Breast epithelium (tissue), 4 donors: Measurements from ENCODE around the gene MED8. TPM values are rescaled to one million over a fixed set of nuclear protein-coding genes. Genes with fewer than 3 reads are reported as not detected.
"Not testable (repeated sequence)": the region's sequence is repeated elsewhere in the genome, so short reads cannot be mapped to it uniquely, and the experiment has no call there.

Experiments
- DNase-seq, 2 donors: peaks; one replicate each; pipeline ENCODE4 v3.0.0-alpha.2; 2019; ENCODE audit warnings: low spot score in 2 of 2
- H3K27ac ChIP-seq, 2 donors: fragments of 200-600 bp; sonication (generic) in 1 of 2; one replicate each; pipeline ENCODE4 v1.5.1; 2016 to 2019; ENCODE audit warnings: mild to moderate bottlenecking in 1 of 2
- H3K27me3 ChIP-seq, 2 donors: fragments of 200-600 bp; sonication (generic) in 1 of 2; one replicate each; pipeline versions ENCODE4 v1.5.1 to v1.6.0; 2017 to 2019; ENCODE audit warnings: control low read depth in 1 of 2, mild to moderate bottlenecking in 1 of 2
- H3K36me3 ChIP-seq: fragments of 200-600 bp; one replicate; pipeline ENCODE4 v1.5.1; 2019
- H3K4me1 ChIP-seq, 2 donors: fragments of 200-600 bp; sonication (generic); one replicate each; pipeline ENCODE4 v1.5.1; 2016 to 2019; ENCODE audit warnings: control low read depth in 1 of 2
- H3K4me3 ChIP-seq, 3 donors: fragments of 200-600 bp; sonication (generic); 1 replicate in 2 of 3; 2 replicates in 1 of 3; pipeline ENCODE4 v1.5.1; 2016 to 2019; ENCODE audit warnings: mild to moderate bottlenecking in 3 of 3, moderate library complexity in 2 of 3
- H3K9me3 ChIP-seq, 2 donors: fragments of 200-600 bp; sonication (generic) in 1 of 2; one replicate each; pipeline ENCODE4 v1.5.1; 2016 to 2019; ENCODE audit warnings: control low read depth in 1 of 2
- POLR2A ChIP-seq: fragments of 450-650 bp; IDR thresholded peaks from one replicate; pipeline ENCODE4 v1.6.1; 2016; ENCODE audit warnings: antibody characterized with exemption, mild to moderate bottlenecking, moderate library complexity
- POLR2AphosphoS5 ChIP-seq, 3 donors: sonication (generic); formaldehyde crosslinking; IDR thresholded peaks; one replicate each; pipeline ENCODE4 v1.6.1; 2017; ENCODE audit warnings: antibody characterized with exemption in 3 of 3
- intact Hi-C: fragments of 100-400 bp; cut with DNase I; formaldehyde crosslinking; loops from one replicate; pipeline ENCODE4 v1.15.1; 2023; ENCODE audit warnings: low total_unique reads
- total RNA-seq, 3 donors: library from RNA; depleted of rRNA; stranded (reverse); fragments of >200 nt; gene quantifications; one replicate each; pipeline ENCODE4 v1.1.0, GENCODE V29; 2016
- TF ChIP-seq, protein P1 (sequence below), 3 donors: fragments of 450-650 bp; IDR thresholded peaks; one replicate each; pipeline ENCODE4 v1.5.1; 2016 to 2017; ENCODE audit warnings: antibody characterized with exemption in 3 of 3, mild to moderate bottlenecking in 3 of 3, moderate library complexity in 3 of 3

Gene MED8
- total RNA-seq, 3 donors from 2014 or later: 38.3 to 42.9 (median 38.8) TPM

DNA sequence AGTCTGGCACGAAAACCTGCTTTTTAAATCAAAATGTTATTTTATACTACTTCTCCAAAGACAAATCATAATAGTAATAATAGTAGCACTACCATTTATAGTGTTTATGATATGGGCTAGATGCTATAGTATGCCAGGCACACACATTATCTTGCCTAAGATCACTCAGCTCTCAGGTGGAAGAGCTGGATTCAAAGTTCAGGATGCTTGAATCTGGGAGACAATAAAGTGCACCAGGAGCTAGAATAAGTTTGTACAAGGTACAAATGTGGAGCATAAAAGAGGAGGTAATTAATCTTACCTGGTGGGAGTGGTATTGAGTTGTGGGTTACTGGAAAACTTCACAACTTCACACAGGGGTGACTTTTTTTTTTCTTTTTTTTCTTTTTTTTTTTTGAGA is 11.8 kb downstream of the MED8 start:
- H3K27ac ChIP-seq: no peak overlapping the region
- H3K9me3 ChIP-seq: no peaks in the 10 kb centered on the region
- no peak for DNase-seq
- intact Hi-C loops: no loop called here
- H3K36me3 ChIP-seq: no peaks in the 10 kb centered on the region
- TF ChIP-seq POLR2AphosphoS5 (IDR thresholded peaks at IDR 0.05): no peak
- TF ChIP-seq POLR2A: no peak
- TF ChIP-seq, protein P1, sequence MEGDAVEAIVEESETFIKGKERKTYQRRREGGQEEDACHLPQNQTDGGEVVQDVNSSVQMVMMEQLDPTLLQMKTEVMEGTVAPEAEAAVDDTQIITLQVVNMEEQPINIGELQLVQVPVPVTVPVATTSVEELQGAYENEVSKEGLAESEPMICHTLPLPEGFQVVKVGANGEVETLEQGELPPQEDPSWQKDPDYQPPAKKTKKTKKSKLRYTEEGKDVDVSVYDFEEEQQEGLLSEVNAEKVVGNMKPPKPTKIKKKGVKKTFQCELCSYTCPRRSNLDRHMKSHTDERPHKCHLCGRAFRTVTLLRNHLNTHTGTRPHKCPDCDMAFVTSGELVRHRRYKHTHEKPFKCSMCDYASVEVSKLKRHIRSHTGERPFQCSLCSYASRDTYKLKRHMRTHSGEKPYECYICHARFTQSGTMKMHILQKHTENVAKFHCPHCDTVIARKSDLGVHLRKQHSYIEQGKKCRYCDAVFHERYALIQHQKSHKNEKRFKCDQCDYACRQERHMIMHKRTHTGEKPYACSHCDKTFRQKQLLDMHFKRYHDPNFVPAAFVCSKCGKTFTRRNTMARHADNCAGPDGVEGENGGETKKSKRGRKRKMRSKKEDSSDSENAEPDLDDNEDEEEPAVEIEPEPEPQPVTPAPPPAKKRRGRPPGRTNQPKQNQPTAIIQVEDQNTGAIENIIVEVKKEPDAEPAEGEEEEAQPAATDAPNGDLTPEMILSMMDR (IDR thresholded peaks at IDR 0.05): no peak
- H3K4me1 ChIP-seq: no peaks in the 10 kb centered on the region
- H3K4me3 ChIP-seq: no peak overlapping the region
- no peaks in the 10 kb centered on the region for H3K27me3 ChIP-seq

DNA sequence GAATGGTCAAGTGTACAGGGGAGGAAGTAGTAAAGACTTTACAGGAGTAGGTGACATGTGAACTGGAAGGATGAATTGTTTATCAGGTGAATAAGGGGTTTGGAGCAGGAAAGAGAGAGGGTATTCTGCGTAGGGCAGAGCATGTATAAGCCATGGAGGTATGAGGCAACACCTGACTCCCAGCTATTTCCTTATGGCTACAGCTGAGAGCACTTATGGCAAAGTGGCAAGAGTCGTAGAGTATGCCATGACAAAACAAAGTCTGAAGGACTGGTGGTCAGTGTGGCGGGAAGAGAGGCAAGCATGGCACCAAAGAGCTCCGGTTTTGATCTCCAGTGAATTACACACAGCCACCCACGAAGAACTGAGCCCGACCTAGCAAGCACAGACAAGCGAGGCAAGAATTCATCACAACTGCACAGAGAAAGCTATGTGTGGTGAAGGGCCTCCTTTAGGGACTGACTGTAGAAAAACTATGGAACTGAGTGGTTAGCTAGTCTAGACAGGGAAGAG is 12.8 kb downstream of the MED8 start:
- no peak for DNase-seq
- intact Hi-C loops: no loop called here

GRCh38 chr1:43373066-43373940 is 16.3 kb downstream of the MED8 start:
- Histone ChIP-seq H3K27ac (peak overlapping the region in 1 of 2 donors; percentile 16), H3K27me3 (no peaks in the 10 kb centered on the region), H3K9me3 (no peaks in the 10 kb centered on the region), H3K36me3 (no peaks in the 10 kb centered on the region), H3K4me1 (peaks cover 3 to 6% of the 10 kb centered on the region in 2 donors), H3K4me3 (no peak overlapping the region)
- TF ChIP-seq POLR2A: no peak
- TF ChIP-seq, protein P1 (IDR thresholded peaks at IDR 0.05): no peak
- TF ChIP-seq POLR2AphosphoS5 (IDR thresholded peaks at IDR 0.05): no peak
- intact Hi-C loops: no loop called here
- DNase-seq: no peak

More for the DNA sequence above, 12.8 kb downstream of the MED8 start:
- TF ChIP-seq, protein P1 (IDR thresholded peaks at IDR 0.05): no peak
- TF ChIP-seq POLR2A: no peak
- no peak for TF ChIP-seq POLR2AphosphoS5 (IDR thresholded peaks at IDR 0.05)
- Histone ChIP-seq H3K36me3 (no peaks in the 10 kb centered on the region), H3K9me3 (no peaks in the 10 kb centered on the region), H3K27me3 (no peaks in the 10 kb centered on the region), H3K4me3 (no peak overlapping the region), H3K4me1 (no peaks in the 10 kb centered on the region), H3K27ac (no peak overlapping the region)

GRCh38 chr1:43372172-43372571 is 17.4 kb downstream of the MED8 start:
- TF ChIP-seq POLR2A: no peak
- no peak for TF ChIP-seq POLR2AphosphoS5 (IDR thresholded peaks at IDR 0.05)
- TF ChIP-seq, protein P1 (IDR thresholded peaks at IDR 0.05): no peak
- intact Hi-C loops: no loop called here
- peak overlapping the region in 1 of 2 donors; percentile 16 for H3K27ac ChIP-seq
- no peaks in the 10 kb centered on the region for H3K9me3 ChIP-seq
- no peaks in the 10 kb centered on the region for H3K27me3 ChIP-seq
- DNase-seq: no peak
- no peak overlapping the region for H3K4me3 ChIP-seq
- peaks cover 3 to 6% of the 10 kb centered on the region in 2 donors for H3K4me1 ChIP-seq
- H3K36me3 ChIP-seq: no peaks in the 10 kb centered on the region

GRCh38 chr1:43370564-43370963 is 19.0 kb downstream of the MED8 start:
- DNase-seq: no peak
- intact Hi-C loops: no loop called here
- Histone ChIP-seq H3K36me3 (no peaks in the 10 kb centered on the region), H3K27ac (no peak overlapping the region), H3K27me3 (no peaks in the 10 kb centered on the region), H3K9me3 (no peaks in the 10 kb centered on the region), H3K4me1 (peaks cover 8 to 17% of the 10 kb centered on the region in 2 donors), H3K4me3 (no peak overlapping the region)
- no peak for TF ChIP-seq POLR2A
- TF ChIP-seq POLR2AphosphoS5 (IDR thresholded peaks at IDR 0.05): no peak
- TF ChIP-seq, protein P1 (IDR thresholded peaks at IDR 0.05): no peak

- H3K36me3 ChIP-seq, H3K4me3 ChIP-seq, H3K27me3 ChIP-seq, DNase-seq, H3K9me3 ChIP-seq, H3K27ac ChIP-seq, intact Hi-C loops: not testable (repeated sequence)
- H3K4me1 ChIP-seq: peaks cover 8 to 18% of the 10 kb centered on the region in 2 donors
Observed at GRCh38 chr1:43369779-43370178, 19.8 kb downstream of the MED8 start.
